Mesothelial cell of epicardium (in vitro differentiated cells): ENCODE data around the gene NXNL2. TPM values are rescaled to one million over a fixed set of nuclear protein-coding genes. Genes with fewer than 3 reads are reported as not detected.
A peak's percentile ranks its signal among the peaks of the same experiment; 100 is the strongest.

Source experiments
- DNase-seq, 2 experiments: peaks; one replicate each; pipeline ENCODE4 v3.0.0; 2021; ENCODE audit warnings: low spot score in 2 of 2; ENCODE audit not compliant: unreplicated experiment in 2 of 2
- H3K27ac Mint-ChIP-seq: 2 replicates; pipeline ENCODE4 v1.8.0; 2021; ENCODE audit warnings: mixed read lengths
- H3K27me3 Mint-ChIP-seq: 2 replicates; pipeline ENCODE4 v1.8.0; 2021; ENCODE audit warnings: low read depth, mixed read lengths
- H3K36me3 Mint-ChIP-seq: 2 replicates; pipeline ENCODE4 v1.8.0; 2021; ENCODE audit warnings: mixed read lengths
- H3K4me1 Mint-ChIP-seq: 2 replicates; pipeline ENCODE4 v1.8.0; 2021; ENCODE audit warnings: mixed read lengths
- H3K4me3 Mint-ChIP-seq: 2 replicates; pipeline ENCODE4 v1.8.0; 2021; ENCODE audit warnings: mild to moderate bottlenecking, moderate library complexity, mixed read lengths
- H3K9me3 Mint-ChIP-seq: 2 replicates; pipeline ENCODE4 v1.8.0; 2021; ENCODE audit warnings: mixed read lengths
- total RNA-seq: library from RNA; stranded (reverse); gene quantifications from 3 replicates; pipeline ENCODE4 v1.2.1, GENCODE V29; 2021
- TF ChIP-seq, protein P1 (sequence below): fragments of 200-600 bp; sonication (generic); IDR thresholded peaks from one replicate; pipeline ENCODE4 v1.5.0; 2021; ENCODE audit warnings: antibody characterized with exemption; ENCODE audit not compliant: unreplicated experiment

The NXNL2 gene
- total RNA-seq, 1 donor from 2014 or later, result 2.2 TPM

DNA sequence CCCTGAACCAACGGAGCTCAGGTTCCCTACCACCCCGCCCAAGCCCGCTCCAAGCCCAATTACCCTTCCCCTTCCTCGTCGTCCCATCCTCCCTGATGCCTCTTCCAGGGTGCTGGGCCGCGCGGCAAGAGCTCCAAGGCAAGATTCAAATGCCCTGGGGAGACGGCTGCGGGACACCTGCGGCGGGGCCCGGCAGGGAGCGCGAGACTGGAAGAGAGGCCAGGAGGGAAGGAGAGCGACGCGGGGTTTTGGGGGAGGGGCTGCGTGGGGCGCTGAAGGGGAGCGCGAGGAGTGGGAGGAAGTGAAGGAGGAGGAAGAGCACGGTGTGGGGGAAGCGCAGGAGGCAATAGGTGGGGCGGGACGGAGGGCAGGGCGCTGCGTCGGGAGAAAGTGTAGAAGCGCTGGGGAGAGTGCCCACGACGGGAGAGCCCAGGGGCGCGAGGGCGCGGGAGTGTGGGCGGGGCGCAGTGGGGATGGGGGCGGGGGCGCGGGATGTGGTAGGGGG is 975 bp upstream of the NXNL2 start:
- peaks cover 45% of the 10 kb centered on the region for H3K4me1 Mint-ChIP-seq
- H3K4me3 Mint-ChIP-seq, result peak overlapping the region; percentile 78
- H3K36me3 Mint-ChIP-seq, result no peaks in the 10 kb centered on the region
- H3K9me3 Mint-ChIP-seq, result no peaks in the 10 kb centered on the region
- no peaks in the 10 kb centered on the region for H3K27me3 Mint-ChIP-seq
- DNase-seq, result peak in 1 of 2 experiments; percentile 69
- peak overlapping the region; percentile 96 for H3K27ac Mint-ChIP-seq
- TF ChIP-seq, protein P1, sequence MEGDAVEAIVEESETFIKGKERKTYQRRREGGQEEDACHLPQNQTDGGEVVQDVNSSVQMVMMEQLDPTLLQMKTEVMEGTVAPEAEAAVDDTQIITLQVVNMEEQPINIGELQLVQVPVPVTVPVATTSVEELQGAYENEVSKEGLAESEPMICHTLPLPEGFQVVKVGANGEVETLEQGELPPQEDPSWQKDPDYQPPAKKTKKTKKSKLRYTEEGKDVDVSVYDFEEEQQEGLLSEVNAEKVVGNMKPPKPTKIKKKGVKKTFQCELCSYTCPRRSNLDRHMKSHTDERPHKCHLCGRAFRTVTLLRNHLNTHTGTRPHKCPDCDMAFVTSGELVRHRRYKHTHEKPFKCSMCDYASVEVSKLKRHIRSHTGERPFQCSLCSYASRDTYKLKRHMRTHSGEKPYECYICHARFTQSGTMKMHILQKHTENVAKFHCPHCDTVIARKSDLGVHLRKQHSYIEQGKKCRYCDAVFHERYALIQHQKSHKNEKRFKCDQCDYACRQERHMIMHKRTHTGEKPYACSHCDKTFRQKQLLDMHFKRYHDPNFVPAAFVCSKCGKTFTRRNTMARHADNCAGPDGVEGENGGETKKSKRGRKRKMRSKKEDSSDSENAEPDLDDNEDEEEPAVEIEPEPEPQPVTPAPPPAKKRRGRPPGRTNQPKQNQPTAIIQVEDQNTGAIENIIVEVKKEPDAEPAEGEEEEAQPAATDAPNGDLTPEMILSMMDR, result no peak

DNA sequence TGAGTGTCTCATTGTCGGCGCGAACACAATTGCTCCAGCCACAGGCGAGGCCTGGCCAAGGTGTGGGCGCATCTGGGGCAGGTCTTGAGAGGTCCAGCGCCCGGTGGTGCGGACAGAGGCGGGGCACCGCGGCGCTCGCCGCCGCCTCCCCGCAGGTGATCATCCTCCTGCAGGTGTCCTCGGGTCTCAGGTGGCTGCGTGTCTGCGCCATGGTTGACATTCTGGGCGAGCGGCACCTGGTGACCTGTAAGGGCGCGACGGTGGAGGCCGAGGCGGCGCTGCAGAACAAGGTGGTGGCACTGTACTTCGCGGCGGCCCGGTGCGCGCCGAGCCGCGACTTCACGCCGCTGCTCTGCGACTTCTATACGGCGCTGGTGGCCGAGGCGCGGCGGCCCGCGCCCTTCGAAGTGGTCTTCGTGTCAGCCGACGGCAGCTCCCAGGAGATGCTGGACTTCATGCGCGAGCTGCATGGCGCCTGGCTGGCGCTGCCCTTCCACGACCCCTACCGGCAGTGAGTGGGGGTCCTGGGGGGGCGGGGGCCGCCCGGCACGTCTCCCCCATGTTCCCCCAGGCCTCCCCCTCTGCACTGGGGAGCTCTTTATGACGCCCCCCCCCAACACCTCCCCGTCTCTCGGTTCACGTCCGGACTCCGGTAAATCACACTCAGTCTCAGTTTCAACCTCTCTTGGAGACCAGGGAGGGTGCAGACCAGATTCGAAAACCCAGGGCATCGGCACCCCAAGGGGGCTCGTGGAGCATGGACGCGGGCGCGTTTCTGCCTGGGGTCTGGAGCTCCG is 446 bp downstream of the NXNL2 start:
- Mint-ChIP-seq H3K36me3 (no peaks in the 10 kb centered on the region), H3K27ac (peak overlapping the region; percentile 69), H3K4me3 (peak overlapping the region; percentile 78), H3K27me3 (no peaks in the 10 kb centered on the region), H3K9me3 (no peaks in the 10 kb centered on the region), H3K4me1 (peaks cover 38% of the 10 kb centered on the region)
- no peak for DNase-seq
- TF ChIP-seq, protein P1, result peak; percentile 11

DNA sequence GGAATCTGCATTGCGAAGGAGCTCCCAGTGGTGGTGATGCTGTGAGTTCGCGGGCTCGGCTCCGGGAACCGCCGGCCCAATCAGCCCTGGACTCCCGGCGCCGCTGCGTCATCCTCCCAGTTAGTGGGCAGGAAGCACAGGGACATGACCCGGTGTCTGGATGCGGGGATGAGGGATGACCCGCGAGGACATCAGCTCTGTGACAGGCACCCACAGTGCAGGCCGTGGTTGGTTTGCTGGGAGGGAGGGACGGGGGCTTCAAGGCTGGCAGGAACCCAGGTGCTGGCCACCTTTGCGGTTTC is 996 bp downstream of the NXNL2 start:
- Mint-ChIP-seq H3K36me3 (no peaks in the 10 kb centered on the region), H3K4me3 (peak overlapping the region; percentile 78), H3K27ac (no peak overlapping the region), H3K9me3 (no peaks in the 10 kb centered on the region), H3K27me3 (no peaks in the 10 kb centered on the region), H3K4me1 (peaks cover 35% of the 10 kb centered on the region)
- no peak for DNase-seq
- TF ChIP-seq, protein P1, result no peak

DNA sequence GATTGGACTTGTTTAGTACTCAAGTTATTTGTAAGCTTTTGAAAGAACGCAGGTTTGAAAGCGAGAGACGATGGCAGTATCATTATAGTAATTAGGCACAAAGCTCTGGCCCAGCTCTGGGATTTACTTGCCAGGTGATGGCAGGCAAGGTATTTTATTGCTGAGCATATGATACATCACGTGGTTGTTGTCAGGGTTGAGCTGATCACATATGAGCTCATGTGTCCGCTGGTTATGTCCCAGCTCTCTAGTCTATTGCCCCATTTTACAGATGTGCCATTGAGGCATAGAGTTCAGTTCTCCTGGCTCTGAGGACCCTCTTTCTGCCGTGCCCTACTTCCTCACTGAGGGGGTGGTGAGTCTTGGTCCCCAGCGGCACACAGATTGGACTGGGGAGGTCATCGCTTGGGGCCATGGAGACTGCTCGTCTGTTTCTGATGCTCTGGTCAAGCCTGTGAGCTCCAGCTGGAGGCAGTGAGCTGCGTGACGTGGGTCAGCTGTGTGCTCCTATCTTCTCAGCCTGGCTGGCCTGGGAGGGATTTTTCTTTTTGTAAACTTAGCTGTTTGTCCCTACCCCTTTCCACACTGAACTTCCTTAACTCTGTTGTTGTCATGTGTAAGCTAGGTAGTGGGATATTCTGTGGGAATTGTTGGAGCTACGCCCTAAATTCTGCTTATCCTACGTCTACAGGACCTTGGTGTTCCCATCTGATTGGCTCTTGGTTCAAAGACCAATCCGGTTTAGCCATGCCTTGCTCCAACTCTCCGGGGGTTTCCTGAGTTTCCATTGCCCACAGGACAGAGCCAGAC is 2.2 kb downstream of the NXNL2 start:
- H3K4me1 Mint-ChIP-seq, result peaks cover 31% of the 10 kb centered on the region
- TF ChIP-seq, protein P1, result no peak
- no peaks in the 10 kb centered on the region for H3K36me3 Mint-ChIP-seq
- no peak for DNase-seq
- no peaks in the 10 kb centered on the region for H3K9me3 Mint-ChIP-seq
- peak overlapping the region; percentile 18 for H3K27ac Mint-ChIP-seq
- H3K27me3 Mint-ChIP-seq, result no peaks in the 10 kb centered on the region
- H3K4me3 Mint-ChIP-seq, result peak overlapping the region; percentile 78

DNA sequence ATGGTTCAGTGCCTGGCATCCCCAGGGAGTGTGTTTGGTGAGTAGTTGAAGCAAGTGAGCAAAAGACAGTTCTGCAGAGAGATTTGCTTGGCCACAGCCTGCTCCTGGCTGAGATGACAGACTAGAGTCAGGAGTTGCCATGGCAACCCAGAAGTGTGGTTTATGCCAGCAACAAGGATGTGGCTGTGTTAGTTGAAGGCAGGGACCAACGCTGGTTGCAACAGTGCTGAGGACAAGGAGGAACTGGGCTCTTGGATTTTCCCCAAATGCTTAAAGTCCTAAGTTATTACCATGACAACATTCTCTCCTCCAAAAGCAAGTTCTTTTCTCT is 2.7 kb downstream of the NXNL2 start:
- TF ChIP-seq, protein P1, result no peak
- Mint-ChIP-seq H3K9me3 (no peaks in the 10 kb centered on the region), H3K36me3 (no peaks in the 10 kb centered on the region), H3K27ac (peak overlapping the region; percentile 18), H3K4me1 (peaks cover 27% of the 10 kb centered on the region), H3K4me3 (no peak overlapping the region), H3K27me3 (no peaks in the 10 kb centered on the region)
- no peak for DNase-seq
